GM21717 (cell line): ENCODE measurements around the gene SMC1B.
A peak's percentile ranks its signal among the peaks of the same experiment; 100 is the strongest.

Experiments
- ATAC-seq: cut with Tn5 transposase; IDR thresholded peaks from one replicate; pipeline ENCODE4 v1.9.1; 2021; ENCODE audit warnings: mild to moderate bottlenecking, moderate library complexity; ENCODE audit not compliant: unreplicated experiment

The SMC1B gene

DNA sequence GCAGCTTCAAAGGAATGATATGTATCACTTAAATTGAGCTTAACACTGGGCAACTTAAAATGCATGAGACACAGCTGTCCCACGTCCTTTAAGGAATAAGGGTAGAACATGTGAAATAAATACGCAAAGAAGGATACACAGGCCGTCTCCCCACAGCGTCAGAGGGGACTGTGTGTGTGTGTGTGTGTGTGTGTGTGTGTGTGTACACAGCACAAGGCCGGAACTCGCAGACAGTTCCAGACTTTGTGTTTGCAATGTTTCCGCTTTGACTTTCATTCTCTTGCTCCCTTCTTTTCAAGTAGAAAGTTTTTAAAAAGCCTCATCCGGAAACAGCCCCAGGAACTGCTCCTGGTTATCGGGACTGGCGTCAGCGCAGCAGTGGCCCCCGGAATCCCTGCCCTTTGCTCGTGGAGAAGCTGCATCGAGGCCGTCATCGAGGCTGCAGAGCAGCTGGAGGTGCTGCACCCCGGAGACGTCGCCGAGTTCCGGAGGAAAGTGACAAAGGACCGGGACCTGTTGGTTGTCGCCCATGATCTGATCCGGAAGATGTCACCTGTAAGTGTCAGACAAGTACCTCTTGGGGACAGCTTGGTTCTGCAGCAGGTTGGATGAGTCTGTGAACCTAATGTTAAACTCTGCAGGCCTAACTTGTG, 90.4 kb downstream of the SMC1B start:
- no peak for ATAC-seq

DNA sequence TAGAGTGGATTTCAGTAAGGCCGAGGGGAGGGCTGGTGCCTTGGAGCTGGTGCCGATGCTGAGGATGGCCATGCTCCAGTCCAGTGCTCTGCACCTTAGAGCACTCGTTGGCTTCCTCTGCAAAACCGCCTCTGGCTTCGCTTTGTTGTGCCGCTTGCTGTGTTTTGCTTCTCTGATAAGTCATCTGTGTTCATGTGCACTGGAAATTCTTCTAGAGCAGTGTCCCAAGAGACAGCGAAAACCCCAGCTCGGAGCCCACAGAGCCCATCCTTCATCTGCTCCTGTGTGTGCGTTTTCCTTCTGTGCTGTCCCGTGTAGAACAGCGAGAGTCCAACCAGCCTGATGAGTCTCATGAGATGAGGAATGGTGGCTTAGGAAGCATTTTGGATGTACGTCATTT, 91.6 kb downstream of the SMC1B start:
- ATAC-seq, result no peak

DNA sequence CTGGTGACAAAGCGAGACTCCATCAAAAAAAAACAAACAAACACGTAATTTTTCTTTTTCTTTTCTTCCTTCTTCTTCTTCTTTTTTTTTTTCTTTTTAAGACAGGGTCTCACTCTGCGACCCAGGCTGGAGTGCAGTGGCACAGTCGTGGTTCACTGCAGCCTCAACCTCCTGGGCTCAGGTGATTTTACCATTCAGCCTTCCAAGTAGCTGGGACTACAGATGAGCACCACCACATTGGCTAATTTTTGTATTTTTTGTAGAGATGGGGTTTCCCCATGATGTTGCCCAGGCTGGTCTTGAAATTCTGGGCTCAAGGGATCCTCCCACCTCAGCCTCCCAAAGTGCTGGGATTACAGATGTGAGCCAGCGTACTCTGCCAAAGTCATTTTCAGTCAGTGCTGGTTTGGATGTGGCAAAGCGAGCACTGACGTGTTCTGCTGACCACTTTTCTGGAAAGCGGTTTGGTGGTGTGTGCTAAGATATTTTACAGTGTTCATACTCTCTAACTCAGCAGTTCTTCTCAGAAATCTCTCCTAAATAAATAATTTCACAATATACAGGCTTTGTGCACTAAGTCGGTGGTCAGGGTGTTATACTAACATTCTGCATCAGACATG, 92.9 kb downstream of the SMC1B start:
- no peak for ATAC-seq

DNA sequence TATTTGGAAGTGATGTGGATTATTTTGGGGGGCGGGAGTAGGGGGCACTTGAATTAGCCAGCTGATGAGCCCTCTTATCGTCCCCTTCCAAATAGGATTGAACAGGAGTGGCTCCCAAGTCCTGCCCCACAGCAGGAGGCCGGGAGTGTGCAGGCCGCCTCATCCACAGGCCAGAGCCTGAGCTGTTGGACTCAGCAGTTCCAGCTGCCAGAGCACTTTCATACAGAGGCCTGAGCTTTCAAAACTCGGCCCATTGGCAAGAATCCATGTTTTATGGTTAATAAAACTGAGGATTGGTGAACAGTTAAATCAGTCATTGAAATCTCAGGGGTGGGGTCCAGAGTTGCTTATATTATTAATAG, 94.1 kb downstream of the SMC1B start:
- ATAC-seq, result no peak

DNA sequence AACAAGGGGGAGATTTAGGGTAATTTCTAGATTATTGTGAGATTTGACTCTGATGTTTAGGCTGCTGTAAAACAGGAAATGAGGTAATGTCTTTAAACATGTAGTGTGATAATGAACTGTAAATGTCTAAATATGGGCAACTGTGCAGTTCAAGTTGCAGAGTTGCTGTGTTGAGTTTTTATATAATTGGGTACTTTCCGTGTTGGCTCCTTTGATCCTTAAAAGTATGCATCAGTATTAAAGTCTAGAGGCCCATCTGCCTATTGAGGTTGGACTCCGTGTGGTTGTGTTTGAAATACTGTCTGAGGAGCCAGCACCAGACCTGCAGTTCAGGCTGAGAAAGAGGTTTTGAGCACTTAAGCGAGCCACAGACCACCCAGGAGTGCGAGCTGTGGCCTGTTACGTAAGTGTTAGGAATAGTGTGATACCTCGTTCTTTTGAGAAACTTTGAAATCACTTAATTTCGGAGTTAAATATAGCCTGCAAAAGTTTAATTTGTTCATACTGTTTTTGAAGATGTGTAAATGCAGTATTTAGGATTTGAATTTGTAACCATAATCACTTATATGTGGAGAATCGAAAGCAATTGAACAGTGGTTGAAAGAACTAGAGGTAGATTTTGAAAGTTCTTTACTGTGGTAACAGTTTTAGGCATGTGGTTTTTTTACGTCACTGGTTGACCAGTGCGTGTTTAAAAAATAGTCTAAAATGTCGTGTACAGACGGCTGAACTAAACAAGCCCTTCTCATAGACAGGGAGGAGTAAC, 94.7 kb downstream of the SMC1B start:
- ATAC-seq, result peak; percentile 33

DNA sequence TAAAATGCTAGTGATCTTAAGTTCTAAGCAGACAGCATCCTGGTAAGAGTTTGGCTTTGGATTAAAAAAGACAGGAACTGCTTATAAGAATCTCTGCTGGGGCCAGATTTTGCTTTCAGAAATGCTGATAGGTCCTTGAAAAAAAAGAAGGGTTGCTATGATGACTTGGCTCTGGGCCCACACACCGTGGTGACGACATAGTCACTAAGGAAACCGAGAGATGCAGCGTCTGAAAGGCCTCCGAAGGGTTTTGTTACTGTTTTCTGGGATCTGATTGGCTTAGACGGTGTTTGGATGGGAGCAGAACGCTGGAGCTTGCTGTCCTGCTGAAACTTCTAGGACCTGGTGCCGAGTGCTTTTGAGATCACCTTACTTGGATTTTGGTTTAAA, 95.2 kb downstream of the SMC1B start:
- peak; percentile 56 for ATAC-seq

DNA sequence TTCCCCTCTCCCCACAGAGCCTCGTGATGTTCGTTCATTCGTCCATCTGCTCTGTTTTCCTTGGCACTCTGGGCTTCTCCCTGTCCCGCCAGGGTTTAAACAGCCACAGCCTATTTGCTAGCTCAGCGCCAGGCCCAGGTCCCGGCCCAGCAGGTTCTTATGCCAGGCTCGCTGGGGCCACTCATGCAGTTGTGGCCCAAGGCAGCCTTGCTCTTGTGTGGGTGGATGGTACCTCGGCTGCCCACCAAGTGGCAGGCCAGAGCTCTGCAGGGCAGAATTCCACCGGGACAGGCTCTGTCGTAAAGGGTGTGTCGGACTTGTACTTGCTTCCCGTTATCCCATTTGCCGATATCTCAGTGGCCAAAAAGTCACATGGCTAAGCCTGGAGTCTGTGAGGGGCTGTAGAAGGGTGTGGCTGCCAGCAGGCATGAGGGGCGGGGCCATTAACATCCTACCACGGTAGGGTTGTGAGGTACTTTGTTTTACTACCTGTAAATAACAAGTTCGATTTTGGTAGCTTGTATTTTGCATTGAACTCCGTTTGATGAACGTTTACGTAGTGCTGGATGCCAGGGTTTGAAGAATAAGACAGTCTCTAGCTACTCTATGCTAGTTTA, 95.7 kb downstream of the SMC1B start:
- no peak for ATAC-seq

DNA sequence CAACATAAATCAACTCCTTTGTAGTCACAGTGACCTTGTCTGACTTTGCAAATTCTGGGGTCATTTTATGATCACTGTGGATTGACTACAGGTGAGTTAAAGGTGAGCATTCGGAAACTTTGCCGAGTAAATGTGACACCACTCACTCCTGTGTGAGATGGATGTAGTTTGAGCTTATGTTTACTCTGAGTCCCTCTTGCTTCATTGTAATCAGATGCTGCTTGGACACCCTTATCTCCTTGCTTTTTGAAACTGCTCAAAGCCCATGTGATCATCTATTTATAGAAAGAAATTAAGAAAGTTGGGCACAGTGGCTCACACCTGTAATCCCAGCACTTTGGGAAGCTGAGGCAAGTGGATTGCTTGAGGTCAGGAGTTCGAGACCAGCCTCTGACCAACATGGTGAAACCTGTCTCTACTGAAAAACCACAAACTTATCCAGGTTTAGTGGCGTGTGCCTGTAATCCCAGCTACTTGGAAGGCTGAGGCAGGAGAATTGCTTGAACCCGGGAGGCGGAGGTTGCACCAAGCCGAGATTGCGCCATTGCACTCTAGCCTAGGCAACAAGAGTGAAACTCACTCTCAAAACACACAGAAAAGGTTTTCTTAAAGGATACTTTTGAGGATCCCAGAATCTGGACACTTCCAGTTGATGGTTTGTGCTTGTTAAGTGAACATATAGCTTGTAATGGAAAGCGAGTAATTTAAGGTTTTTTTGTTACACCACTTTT, 96.4 kb downstream of the SMC1B start:
- no peak for ATAC-seq

DNA sequence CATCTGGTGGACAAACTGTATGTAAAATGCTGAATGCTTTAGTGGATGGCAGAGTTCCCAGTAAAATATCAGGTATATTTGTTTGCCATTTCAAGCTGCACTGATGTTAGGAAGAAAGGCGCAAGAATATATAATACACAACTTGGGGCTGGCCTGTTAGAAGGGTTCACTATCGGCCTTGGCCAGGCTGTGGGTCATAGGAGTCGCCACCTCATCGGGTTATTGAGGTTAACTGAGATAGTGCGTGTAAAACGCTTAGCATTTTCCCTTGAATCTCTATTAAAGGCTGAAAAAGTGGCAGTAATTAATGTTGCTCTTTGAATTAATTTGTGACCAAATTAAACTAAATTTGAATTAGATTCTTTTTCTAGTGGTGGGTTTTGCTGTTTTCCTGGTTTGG, 98.6 kb downstream of the SMC1B start:
- ATAC-seq, result no peak

DNA sequence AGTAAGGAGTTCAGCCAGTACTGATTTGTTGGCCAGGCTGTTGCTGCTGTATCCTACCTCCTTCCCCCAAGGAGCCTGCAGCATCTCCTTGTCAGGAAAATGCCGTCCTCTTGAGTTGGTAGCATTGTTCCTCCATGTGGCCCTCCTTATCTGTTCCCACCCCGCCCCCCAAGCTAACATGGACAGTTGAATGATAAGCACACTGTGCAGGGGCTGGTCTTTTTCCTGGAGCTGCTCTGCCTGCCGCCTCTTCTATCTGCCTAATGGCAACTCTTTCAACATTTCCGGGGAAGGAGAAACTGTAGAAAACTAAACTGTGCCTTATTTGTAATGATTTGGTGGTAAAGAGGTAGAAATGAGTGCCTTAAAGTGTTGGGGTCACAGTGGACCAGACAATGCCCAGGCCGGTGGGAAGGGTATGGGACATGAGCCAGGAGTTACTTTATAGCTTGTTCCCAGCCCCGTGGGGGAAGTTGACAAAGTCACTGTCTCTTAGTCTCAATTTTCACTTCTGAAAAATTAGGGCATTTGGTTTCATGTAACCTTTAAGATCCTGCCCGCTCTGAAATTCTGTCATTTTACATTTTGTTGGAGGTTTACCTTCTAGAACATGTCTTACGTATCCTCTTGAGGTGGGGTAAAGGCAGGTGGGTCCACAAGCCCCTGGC, 99.2 kb downstream of the SMC1B start:
- no peak for ATAC-seq

DNA sequence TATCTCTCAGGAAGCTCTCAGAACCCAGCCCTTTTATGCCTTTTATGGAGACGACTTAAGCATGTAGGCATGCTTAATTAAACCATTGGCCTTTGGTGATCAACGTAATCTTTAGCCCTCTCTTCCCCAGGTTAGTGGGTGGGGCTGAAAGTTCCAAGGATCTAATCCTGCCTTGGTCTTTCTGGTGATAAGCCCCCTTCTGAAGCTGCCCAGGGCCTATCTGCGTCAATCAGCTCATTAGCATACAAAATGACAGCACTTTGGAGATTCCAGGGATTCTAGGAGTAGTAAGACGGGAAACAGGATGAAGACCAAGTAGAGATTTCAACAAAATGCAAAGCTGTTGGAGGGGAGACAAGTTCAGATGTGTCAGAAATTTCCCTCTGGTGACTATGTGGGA, 100.5 kb downstream of the SMC1B start:
- no peak for ATAC-seq

DNA sequence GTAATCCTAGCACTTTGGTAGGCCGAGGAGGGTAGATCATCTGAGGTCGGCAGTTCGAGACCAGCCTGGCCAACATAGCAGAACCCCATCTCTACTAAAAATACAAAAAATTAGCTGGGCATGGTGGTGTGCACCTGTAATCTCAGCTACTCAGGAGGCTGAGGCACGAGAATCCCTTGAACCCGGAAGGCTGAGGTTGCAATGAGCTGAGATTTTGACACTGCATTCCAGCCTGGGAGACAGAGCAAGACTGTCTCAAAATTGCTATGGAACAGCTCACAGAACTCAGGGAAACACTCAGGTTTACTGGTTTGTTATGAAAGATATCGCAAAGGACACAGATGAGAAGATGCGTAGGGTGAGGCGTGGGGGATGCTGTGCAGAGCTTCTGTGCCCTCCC, 101.0 kb downstream of the SMC1B start:
- no peak for ATAC-seq

DNA sequence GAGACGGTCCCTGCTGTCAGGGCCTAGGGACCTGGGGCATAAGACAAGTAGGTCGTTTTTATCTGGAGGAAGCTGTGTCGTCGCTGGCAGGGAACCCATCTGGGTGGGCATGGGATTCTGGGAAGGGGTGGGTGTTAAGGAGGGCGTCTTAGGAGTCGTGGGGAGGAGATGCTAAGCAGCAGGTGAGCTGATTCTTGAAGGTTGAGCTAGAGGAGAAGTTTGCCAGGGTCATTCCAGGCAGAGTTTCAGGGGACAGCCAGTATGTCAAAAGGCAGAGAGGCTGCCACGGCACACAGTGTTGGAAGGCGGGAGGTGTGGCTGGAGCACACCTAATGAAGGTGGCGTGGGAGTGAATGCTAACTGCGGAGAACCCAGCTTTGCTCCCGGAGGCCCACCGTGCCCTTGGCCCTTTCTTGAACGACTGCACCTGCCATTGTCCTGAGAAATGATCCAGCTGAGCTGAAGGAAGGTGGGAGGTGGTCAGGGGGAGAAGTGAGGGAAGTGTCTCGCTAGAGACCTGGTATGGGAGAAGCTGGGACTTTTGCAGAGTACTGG, 102.3 kb downstream of the SMC1B start:
- ATAC-seq, result no peak

DNA sequence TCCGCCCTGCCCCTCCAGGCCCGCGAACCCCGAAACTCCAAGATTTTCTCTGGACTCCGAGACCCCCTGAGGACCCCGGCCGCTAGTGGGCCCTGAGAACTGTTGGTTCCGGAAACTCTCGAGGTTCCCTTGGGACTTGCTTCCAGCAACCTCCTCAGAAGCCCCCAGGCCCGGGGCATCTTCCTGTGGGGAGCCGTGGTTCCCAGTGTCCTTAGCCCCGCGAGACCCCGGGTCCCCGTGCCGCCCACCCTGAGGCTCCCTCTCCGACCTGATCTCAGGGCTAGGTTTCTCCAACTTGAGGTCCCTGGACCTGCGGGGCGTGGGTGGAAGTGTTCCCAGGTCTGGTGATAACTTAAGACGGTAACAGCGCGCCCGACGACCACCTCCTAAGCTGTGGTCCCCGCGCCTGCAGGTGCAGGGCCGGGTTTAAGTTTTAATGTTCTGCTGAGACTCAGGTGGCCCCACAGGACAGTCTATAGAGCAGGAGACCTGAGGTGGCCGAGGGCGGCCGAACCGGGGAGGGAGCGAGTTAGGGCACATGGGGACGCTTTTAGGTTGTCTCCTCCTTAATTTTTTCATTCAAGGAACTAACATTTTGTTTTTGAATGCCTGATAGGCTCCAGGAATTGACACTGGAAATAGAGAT, 102.9 kb downstream of the SMC1B start:
- ATAC-seq, result no peak

DNA sequence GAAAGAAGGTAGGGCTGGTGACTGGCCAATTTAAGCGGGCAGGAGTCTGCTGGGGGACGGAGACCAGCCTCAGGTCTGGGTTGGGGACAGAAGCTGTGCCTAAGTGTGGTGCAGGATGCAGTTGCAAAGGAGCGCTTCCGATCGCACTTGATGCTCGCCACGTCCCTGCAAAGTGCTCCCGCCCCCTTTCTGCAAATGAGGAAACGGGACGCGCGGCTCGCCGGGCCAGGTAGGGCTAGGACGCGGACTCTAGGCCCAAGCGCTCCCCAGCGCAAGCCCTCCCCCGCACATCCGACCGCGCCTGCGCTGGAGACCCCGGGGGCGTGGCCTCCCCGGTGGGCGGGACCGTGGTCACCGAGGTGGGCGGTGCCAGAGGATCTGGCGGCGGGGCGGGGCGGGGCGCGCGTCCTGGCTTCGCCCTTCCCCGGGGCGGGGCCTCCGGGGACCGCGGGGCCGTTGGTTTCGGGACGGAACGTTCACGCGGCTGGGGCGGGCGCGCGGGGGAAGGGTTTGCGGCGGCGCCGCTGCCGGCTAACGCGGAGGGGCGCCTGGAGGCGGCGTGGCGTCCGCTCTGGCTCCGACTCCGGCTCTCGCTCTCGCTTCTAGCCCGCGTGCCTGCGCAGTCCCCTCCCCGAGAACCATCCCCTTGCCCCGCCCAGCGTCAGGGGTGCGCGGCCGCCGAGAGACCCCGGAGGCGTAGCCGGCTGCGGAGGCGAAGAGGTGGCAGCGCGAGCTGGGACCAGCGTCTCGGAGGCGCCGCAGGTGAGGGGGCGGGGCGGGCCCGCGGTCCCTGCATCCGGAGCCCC, 103.8 kb downstream of the SMC1B start, which contains the start of gene FAM118A:
Gene FAM118A (plus strand): TSS at position 513 of the 806 bp plus-strand sequence. CDS start 12,446 bp downstream, outside the sequence.
- peak; percentile 62 for ATAC-seq

DNA sequence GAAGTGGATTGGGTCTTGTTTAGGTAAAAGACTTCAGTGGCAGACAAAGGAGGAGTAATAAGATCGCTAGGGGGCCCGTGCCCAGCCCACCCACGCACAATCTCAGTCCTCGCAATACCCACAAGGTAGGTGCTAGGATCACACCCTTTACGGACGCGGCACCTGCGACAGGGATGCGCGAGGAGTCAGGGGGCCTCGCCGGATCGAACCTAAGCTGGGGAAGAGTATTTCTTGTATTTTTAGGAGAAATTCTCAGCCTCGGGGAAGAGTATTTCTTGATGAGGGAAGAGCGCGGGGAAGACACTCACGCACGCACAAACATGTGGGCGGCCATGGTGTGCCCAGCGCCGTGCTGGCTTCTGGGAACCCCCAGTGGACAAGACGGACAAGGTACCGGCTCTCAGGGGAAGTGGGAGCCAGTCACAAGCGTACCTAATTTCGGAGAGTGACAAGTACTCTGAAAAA, 104.4 kb downstream of the SMC1B start:
- no peak for ATAC-seq

DNA sequence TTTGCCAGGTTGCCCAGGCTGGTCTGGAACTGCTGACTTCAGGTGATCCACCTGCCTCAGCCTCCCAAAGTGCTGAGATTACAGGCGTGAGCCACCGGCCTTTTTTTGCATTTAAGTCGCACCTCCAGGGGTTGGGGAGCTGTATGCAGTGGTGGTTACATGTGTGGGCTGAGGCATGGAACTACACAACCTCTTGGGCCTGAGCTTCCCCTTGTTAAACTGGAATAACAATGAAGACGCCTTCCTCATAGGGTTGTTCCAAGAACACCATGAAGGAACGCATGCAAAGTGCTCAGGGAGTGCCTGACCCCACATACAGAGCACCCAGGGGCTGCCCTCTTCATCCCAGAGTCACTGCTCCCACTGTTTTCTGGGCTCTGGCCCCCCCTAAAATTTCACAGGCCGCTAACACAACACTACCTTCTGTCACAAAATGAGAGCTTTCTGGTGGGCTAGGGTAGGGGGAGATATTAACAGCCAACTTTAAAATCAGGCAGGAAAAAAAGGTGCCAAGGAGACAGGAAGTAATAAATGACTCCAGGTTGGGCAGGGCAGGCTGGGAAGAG, 104.9 kb downstream of the SMC1B start:
- ATAC-seq, result no peak

DNA sequence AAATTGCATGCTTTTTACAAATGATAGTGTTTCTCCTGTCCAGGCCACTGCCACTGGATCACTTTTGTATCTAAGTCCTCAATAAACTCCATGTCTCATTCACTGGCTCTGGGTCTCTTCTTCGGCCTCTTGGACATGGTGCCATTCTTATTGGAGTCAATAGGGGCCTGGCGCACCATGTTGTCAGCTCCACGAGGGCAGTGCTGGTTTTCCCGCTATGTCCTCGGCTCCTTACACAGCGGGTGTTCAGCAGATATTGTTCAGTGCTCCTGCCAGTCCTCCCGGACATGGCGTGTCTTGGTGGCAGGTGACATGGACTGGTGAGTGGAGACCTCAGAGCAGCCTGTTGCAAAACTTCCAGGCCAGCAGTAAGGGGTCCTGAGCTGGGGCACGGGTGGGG, 107.3 kb downstream of the SMC1B start:
- no peak for ATAC-seq
